ENCODE results near the gene RFXANK.
A peak's percentile ranks its signal among the peaks of the same experiment; 100 is the strongest.

RFXANK gene

GRCh38 chr19:19207637-19208572 lies 15.8 kb downstream of the RFXANK start:
- Histone ChIP-seq H3K27me3 (ENCODE audit: insufficient read depth, low read depth) (peaks cover 11% of the 10 kb centered on the region; the same call in 1 of the 2 replicates), H3K27ac (no peak overlapping the region), H3K4me2 (no peak overlapping the region), H2AFZ (ENCODE audit: low read depth) (no peak overlapping the region), H3K9ac (no peak overlapping the region), H3K79me2 (ENCODE audit: insufficient read depth, low read depth) (peaks cover 2% of the 10 kb centered on the region; the same call in 1 of the 2 replicates), H4K20me1 (ENCODE audit: insufficient read depth) (no peaks in the 10 kb centered on the region), H3K4me1 (ENCODE audit: low read depth, poor library complexity, severe bottlenecking) (peaks cover 13% of the 10 kb centered on the region), H3K4me3 (IDR thresholded peaks at IDR 0.05; ENCODE audit: insufficient read depth, low read depth, low read length) (no peak overlapping the region), H3K36me3 (ENCODE audit: insufficient read depth) (no peaks in the 10 kb centered on the region)
- TF ChIP-seq CTCF (conservative IDR thresholded peaks at IDR 0.05; ENCODE audit: low read depth, low read length): no peak

- Histone ChIP-seq H3K27ac (no peak overlapping the region), H3K27me3 (ENCODE audit: insufficient read depth, low read depth) (peaks cover 14% of the 10 kb centered on the region; the same call in 1 of the 2 replicates), H3K79me2 (ENCODE audit: insufficient read depth, low read depth) (no peaks in the 10 kb centered on the region), H3K9ac (no peak overlapping the region), H3K4me1 (ENCODE audit: low read depth, poor library complexity, severe bottlenecking) (peaks cover 13% of the 10 kb centered on the region), H2AFZ (ENCODE audit: low read depth) (no peak overlapping the region), H3K4me3 (IDR thresholded peaks at IDR 0.05; ENCODE audit: insufficient read depth, low read depth, low read length) (no peak overlapping the region), H3K36me3 (ENCODE audit: insufficient read depth) (no peaks in the 10 kb centered on the region), H3K4me2 (peak overlapping the region; percentile 21; the same call in 1 of the 2 replicates), H4K20me1 (ENCODE audit: insufficient read depth) (no peaks in the 10 kb centered on the region)
- no peak for TF ChIP-seq CTCF (conservative IDR thresholded peaks at IDR 0.05; ENCODE audit: low read depth, low read length)
Measured at GRCh38 chr19:19209372-19209771, 17.3 kb downstream of the RFXANK start.

- no peak within 1 kb of the TSS for H3K4me3 ChIP-seq (IDR thresholded peaks at IDR 0.05; ENCODE audit: insufficient read depth, low read depth, low read length)
- no peaks in the 10 kb centered on the region for H3K36me3 ChIP-seq (ENCODE audit: insufficient read depth)
- H3K9ac ChIP-seq: no peak within 1 kb of the TSS
- peaks cover 13% of the 10 kb centered on the region for H3K4me1 ChIP-seq (ENCODE audit: low read depth, poor library complexity, severe bottlenecking)
- H3K27me3 ChIP-seq (ENCODE audit: insufficient read depth, low read depth): peaks cover 14% of the 10 kb centered on the region; the same call in 1 of the 2 replicates
- H3K4me2 ChIP-seq: no peak within 1 kb of the TSS
- H2AFZ ChIP-seq (ENCODE audit: low read depth): no peak within 1 kb of the TSS
- no peaks in the 10 kb centered on the region for H3K79me2 ChIP-seq (ENCODE audit: insufficient read depth, low read depth)
- no peaks in the 10 kb centered on the region for H4K20me1 ChIP-seq (ENCODE audit: insufficient read depth)
- no peak within 1 kb of the TSS for H3K27ac ChIP-seq
- TF ChIP-seq CTCF (conservative IDR thresholded peaks at IDR 0.05; ENCODE audit: low read depth, low read length): no peak
Measured at GRCh38 chr19:19211499-19212420, 19.7 kb downstream of the RFXANK start, which contains the start of gene NCAN. Gene NCAN, plus strand, starts transcription at chr19:19211958. Its CDS starts 4,996 bp downstream, at chr19:19216954.

GRCh38 chr19:19212916-19213315 lies 20.9 kb downstream of the RFXANK start:
- H4K20me1 ChIP-seq (ENCODE audit: insufficient read depth): no peaks in the 10 kb centered on the region
- H3K27me3 ChIP-seq (ENCODE audit: insufficient read depth, low read depth): peaks cover 14% of the 10 kb centered on the region; the same call in 1 of the 2 replicates
- no peaks in the 10 kb centered on the region for H3K79me2 ChIP-seq (ENCODE audit: insufficient read depth, low read depth)
- no peaks in the 10 kb centered on the region for H3K36me3 ChIP-seq (ENCODE audit: insufficient read depth)
- no peak overlapping the region for H2AFZ ChIP-seq (ENCODE audit: low read depth)
- H3K27ac ChIP-seq: no peak overlapping the region
- no peak overlapping the region for H3K9ac ChIP-seq
- no peak for TF ChIP-seq CTCF (conservative IDR thresholded peaks at IDR 0.05; ENCODE audit: low read depth, low read length)
- H3K4me1 ChIP-seq (ENCODE audit: low read depth, poor library complexity, severe bottlenecking): peaks cover 13% of the 10 kb centered on the region
- H3K4me3 ChIP-seq (IDR thresholded peaks at IDR 0.05; ENCODE audit: insufficient read depth, low read depth, low read length): no peak overlapping the region
- H3K4me2 ChIP-seq: no peak overlapping the region
